ENCODE data around the gene FMN1. TPM values are rescaled to one million over a fixed set of nuclear protein-coding genes. Genes with fewer than 3 reads are reported as not detected.
A peak's percentile ranks its signal among the peaks of the same experiment; 100 is the strongest.

Gene FMN1
- total RNA-seq, 1 experiment from 2014 or later = 25.8 TPM

DNA sequence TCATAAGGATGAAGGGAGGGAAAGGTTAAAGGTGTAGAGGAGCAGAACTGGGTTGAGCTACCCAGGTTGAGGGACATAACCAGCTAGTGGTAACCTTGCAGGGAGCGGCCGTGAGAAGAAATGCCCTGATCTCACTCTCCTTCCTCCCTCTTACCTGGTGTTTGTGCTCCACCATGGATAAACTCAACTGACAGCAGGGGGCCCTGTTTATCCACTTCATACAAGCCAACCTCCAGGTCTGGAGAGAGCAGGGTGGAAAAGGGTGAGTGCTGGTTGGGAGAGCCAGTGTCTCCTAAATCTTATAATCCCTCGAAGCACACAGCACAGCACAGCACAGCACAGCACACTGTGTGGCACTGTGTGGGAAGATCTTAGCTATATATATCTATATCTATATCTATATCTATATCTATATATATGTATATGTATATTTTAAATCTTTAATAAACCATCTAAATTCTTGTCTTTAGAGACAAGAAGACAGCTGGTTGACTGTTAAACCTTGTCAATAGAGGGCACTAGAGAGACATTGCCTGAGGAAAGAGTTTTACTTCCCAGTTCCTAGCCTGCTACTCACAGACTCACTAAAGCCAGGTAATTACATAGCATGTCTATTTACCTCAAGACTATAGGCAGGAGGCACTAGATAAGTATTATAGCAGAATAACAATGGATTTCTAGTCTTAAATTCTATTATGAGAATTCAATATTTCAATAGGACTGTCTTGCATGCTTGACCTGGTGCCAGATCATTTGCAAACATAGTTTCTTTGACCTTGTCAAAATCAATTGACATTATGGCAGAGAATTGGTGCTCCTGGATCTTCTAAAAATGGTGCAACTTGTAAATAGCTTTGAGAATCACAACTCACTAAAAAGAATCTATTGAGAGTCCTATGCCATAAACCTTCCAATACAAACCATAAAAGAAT is 21.7 kb upstream of the FMN1 start:
- intact Hi-C loops (cut with micrococcal nuclease; ENCODE audit: unreplicated experiment) = no loop called here
- Histone ChIP-seq H4K20me1 (ENCODE audit: insufficient read depth) (no peaks in the 10 kb centered on the region), H3K9me3 (ENCODE audit: insufficient read depth, low read depth) (no peaks in the 10 kb centered on the region), H3K27ac (no peak overlapping the region), H3K4me3 (no peak overlapping the region), H3K27me3 (ENCODE audit: insufficient read depth, low read depth) (no peaks in the 10 kb centered on the region), H3K9me2 (ENCODE audit: insufficient read depth) (no peaks in the 10 kb centered on the region), H2AFZ (no peak overlapping the region), H3K79me2 (ENCODE audit: low read depth) (no peaks in the 10 kb centered on the region), H3K36me3 (ENCODE audit: low read depth) (no peaks in the 10 kb centered on the region), H3K4me2 (no peak overlapping the region), H3K4me1 (replicated peaks; ENCODE audit: insufficient read depth) (no peaks in the 10 kb centered on the region), H3F3A (ENCODE audit: insufficient read depth, low read depth) (no peaks in the 10 kb centered on the region; the same call in 1 of the 2 replicates)
- ChIA-PET POLR2A (ENCODE audit: unreplicated experiment) (no interaction called here), CTCF (interaction anchor here (0.5 to 1.0 kb wide), 2 partner anchors 9 to 479 kb away, joined by 3 to 4 read pairs; no protein-coding TSS in a partner anchor)
- TF ChIP-seq EZH2 (IDR thresholded peaks at IDR 0.05; ENCODE audit: low read depth) = no peak
- TF ChIP-seq, protein P1, sequence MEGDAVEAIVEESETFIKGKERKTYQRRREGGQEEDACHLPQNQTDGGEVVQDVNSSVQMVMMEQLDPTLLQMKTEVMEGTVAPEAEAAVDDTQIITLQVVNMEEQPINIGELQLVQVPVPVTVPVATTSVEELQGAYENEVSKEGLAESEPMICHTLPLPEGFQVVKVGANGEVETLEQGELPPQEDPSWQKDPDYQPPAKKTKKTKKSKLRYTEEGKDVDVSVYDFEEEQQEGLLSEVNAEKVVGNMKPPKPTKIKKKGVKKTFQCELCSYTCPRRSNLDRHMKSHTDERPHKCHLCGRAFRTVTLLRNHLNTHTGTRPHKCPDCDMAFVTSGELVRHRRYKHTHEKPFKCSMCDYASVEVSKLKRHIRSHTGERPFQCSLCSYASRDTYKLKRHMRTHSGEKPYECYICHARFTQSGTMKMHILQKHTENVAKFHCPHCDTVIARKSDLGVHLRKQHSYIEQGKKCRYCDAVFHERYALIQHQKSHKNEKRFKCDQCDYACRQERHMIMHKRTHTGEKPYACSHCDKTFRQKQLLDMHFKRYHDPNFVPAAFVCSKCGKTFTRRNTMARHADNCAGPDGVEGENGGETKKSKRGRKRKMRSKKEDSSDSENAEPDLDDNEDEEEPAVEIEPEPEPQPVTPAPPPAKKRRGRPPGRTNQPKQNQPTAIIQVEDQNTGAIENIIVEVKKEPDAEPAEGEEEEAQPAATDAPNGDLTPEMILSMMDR (conservative IDR thresholded peaks at IDR 0.05) = peak; percentile 58
- DNase-seq = peak in 1 of 2 experiments; percentile 42
- BruUV-seq (replicated peaks) = no TSS peak

DNA sequence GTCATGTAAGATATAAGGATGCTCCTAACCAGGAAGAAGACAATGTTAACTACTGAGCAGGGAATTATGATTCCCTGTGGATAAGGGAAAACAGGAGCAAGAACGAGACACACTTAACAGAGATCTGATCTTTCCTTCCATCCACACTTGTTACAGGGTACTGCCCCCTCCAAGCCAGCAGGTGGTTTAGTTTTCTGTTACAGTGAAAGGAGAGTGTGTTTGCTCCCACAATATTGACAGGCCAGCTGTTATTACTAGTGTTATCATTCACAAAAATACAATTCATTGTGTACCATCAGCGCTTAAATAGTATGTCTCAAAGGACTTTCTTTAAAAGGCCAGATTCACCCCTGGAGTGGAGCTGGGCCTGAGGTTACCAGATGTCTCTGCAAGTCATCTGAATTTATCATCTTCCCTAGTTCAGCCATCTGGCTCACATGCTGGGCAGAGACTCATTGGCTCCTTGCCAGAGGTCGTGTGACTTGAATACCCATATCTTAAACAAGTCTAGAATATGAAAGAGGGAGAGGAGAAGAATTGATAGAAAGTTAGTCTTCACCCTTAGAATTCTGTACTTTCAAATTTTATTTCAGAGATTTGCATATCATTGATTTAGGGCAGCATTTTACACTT is 16.8 kb upstream of the FMN1 start:
- ChIA-PET CTCF (no interaction called here), POLR2A (ENCODE audit: unreplicated experiment) (no interaction called here)
- no peaks in the 10 kb centered on the region for H3K9me3 ChIP-seq (ENCODE audit: insufficient read depth, low read depth)
- H3K36me3 ChIP-seq (ENCODE audit: low read depth) = no peaks in the 10 kb centered on the region
- no peak for DNase-seq
- TF ChIP-seq EZH2 (IDR thresholded peaks at IDR 0.05; ENCODE audit: low read depth) = no peak
- TF ChIP-seq, protein P1 (conservative IDR thresholded peaks at IDR 0.05) = no peak
- no peak overlapping the region for H3K27ac ChIP-seq
- no peak overlapping the region for H3K4me2 ChIP-seq
- H3K27me3 ChIP-seq (ENCODE audit: insufficient read depth, low read depth) = no peaks in the 10 kb centered on the region
- intact Hi-C loops (cut with micrococcal nuclease; ENCODE audit: unreplicated experiment) = no loop called here
- no peak overlapping the region for H3K4me3 ChIP-seq
- H4K20me1 ChIP-seq (ENCODE audit: insufficient read depth) = no peaks in the 10 kb centered on the region
- H2AFZ ChIP-seq = no peak overlapping the region
- no peaks in the 10 kb centered on the region for H3F3A ChIP-seq (ENCODE audit: insufficient read depth, low read depth)
- no peaks in the 10 kb centered on the region for H3K4me1 ChIP-seq (replicated peaks; ENCODE audit: insufficient read depth)
- no peaks in the 10 kb centered on the region for H3K9me2 ChIP-seq (ENCODE audit: insufficient read depth)
- no peaks in the 10 kb centered on the region for H3K79me2 ChIP-seq (ENCODE audit: low read depth)
- no TSS peak for BruUV-seq (replicated peaks)

DNA sequence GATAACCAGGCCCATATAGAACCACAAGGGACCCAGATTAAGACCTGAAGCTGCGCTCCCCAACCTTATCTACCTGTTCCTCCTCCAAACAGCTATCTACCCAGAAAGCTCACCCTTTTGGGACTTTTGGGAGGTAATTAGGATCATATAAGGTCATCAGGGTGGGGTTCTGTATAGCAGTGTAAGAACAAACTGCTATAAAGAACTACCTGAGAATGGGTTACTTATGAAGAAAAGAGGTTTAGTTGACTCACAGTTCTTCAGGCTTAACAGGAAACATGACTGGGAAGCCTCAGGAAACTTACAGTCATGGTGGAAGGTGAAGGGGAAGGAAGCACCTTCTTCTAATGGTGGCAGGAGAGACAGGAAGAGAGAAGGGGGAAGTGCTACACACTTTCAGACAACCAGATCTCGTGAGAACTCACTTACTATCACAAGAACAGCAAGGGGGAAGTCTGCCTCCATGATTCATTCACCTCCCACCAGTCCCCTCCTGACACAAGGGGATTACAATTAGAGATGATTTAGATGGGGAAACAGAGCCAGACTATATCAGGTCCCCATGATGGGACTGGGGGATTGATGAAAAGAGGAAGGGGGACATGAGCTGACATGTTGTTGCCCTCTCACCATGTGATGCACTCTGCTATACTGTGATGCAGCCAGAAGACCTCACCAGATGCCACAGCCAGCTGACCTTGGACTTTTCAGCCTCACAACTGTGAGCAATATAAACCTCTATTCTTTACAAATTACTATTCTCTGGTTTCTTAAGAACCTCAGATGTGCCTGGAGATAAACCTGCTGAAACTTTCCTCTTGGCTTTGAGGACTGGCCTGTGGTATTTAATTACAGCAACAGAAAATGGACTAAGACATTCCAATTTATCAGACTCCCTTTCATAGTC is 15.3 kb upstream of the FMN1 start:
- Histone ChIP-seq H4K20me1 (ENCODE audit: insufficient read depth) (no peaks in the 10 kb centered on the region), H3K79me2 (ENCODE audit: low read depth) (no peaks in the 10 kb centered on the region), H3K27ac (no peak overlapping the region), H3K4me3 (no peak overlapping the region), H2AFZ (no peak overlapping the region), H3K27me3 (ENCODE audit: insufficient read depth, low read depth) (no peaks in the 10 kb centered on the region), H3K4me2 (no peak overlapping the region), H3K9me2 (ENCODE audit: insufficient read depth) (no peaks in the 10 kb centered on the region), H3K4me1 (replicated peaks; ENCODE audit: insufficient read depth) (no peaks in the 10 kb centered on the region), H3K36me3 (ENCODE audit: low read depth) (no peaks in the 10 kb centered on the region), H3F3A (ENCODE audit: insufficient read depth, low read depth) (no peaks in the 10 kb centered on the region), H3K9me3 (ENCODE audit: insufficient read depth, low read depth) (no peaks in the 10 kb centered on the region)
- intact Hi-C loops (cut with micrococcal nuclease; ENCODE audit: unreplicated experiment) = loop anchor here (10.0 kb wide), 3 partner anchors 75 to 555 kb away; no protein-coding TSS in a partner anchor
- CTCF ChIA-PET = no interaction called here
- BruUV-seq (replicated peaks) = no TSS peak
- POLR2A ChIA-PET (ENCODE audit: unreplicated experiment) = no interaction called here
- no peak for DNase-seq
- TF ChIP-seq, protein P1 (conservative IDR thresholded peaks at IDR 0.05) = no peak
- no peak for TF ChIP-seq EZH2 (IDR thresholded peaks at IDR 0.05; ENCODE audit: low read depth)
